Vagina (tissue), 2 donors: ENCODE results near the gene PTPRN2.

Experiments
- CTCF ChIP-seq, 3 experiments: fragments of 450-650 bp in 2 of 3; fragments of 200-600 bp in 1 of 3; sonication (generic) in 1 of 3; IDR thresholded peaks; one replicate each; pipeline ENCODE4 v1.5.1; 2017 to 2019; ENCODE audit warnings: antibody characterized with exemption in 3 of 3, mild to moderate bottlenecking in 2 of 3, moderate library complexity in 2 of 3
- POLR2A ChIP-seq, 2 donors: fragments of 450-650 bp; IDR thresholded peaks; one replicate each; pipeline ENCODE4 v1.6.1; 2017; ENCODE audit warnings: antibody characterized with exemption in 2 of 2, mild to moderate bottlenecking in 2 of 2, moderate library complexity in 2 of 2

GRCh38 chr7:158512042-158512441 is 75.6 kb downstream of the PTPRN2 start:
- TF ChIP-seq CTCF (IDR thresholded peaks at IDR 0.05): no peak
- TF ChIP-seq POLR2A (IDR thresholded peaks at IDR 0.05): no peak
